ENCODE results near the gene OR11A1. TPM values are rescaled to one million over a fixed set of nuclear protein-coding genes. Genes with fewer than 3 reads are reported as not detected.

The OR11A1 gene
- total RNA-seq, 2 donors from 2014 or later, result 0.23 TPM; not detected in 1

DNA sequence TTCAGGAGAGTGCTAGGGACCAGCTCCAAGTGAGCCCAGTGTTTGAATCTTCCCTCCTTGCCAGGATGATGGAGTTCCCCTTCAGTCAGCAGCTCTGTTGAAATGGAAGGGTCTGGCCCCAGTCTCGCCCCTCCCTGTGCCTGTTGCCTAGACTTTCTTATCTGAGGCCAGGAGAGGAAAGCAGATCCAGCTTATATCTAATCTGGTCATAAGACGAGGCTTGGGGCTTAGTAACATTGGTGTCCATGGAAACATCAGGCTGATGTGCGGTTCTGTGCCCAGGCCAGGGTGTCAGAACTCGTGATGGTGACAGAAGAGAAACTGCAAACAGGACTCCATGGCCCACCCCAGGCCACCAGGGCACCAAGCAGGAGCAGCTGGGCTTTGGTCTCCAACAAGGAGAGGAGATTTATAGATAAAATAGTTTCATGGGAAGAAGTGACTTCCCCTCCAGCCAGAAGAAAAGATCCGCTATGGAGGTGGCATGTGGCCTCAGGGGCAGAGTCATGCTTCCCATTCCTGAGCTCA, 21.1 kb upstream of the OR11A1 start:
- Histone ChIP-seq H3K4me1 (replicated peaks) (no peaks in the 10 kb centered on the region), H3K4me3 (no peak overlapping the region), H3K27me3 (replicated peaks; ENCODE audit: insufficient read depth) (no peaks in the 10 kb centered on the region), H3K27ac (no peak overlapping the region), H3K9me3 (no peaks in the 10 kb centered on the region), H3K36me3 (no peaks in the 10 kb centered on the region)
- WGBS, result 67% methylated on average over 5 of the region's 5 CpGs
- intact Hi-C loops (cut with DNase I), result no loop called here
- DNase-seq (ENCODE audit: low spot score), result no peak
- TF ChIP-seq POLR2A (IDR thresholded peaks at IDR 0.05) (no peak), POLR2AphosphoS5 (IDR thresholded peaks at IDR 0.05) (no peak)
- TF ChIP-seq, protein P1, sequence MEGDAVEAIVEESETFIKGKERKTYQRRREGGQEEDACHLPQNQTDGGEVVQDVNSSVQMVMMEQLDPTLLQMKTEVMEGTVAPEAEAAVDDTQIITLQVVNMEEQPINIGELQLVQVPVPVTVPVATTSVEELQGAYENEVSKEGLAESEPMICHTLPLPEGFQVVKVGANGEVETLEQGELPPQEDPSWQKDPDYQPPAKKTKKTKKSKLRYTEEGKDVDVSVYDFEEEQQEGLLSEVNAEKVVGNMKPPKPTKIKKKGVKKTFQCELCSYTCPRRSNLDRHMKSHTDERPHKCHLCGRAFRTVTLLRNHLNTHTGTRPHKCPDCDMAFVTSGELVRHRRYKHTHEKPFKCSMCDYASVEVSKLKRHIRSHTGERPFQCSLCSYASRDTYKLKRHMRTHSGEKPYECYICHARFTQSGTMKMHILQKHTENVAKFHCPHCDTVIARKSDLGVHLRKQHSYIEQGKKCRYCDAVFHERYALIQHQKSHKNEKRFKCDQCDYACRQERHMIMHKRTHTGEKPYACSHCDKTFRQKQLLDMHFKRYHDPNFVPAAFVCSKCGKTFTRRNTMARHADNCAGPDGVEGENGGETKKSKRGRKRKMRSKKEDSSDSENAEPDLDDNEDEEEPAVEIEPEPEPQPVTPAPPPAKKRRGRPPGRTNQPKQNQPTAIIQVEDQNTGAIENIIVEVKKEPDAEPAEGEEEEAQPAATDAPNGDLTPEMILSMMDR (IDR thresholded peaks at IDR 0.05), result no peak

DNA sequence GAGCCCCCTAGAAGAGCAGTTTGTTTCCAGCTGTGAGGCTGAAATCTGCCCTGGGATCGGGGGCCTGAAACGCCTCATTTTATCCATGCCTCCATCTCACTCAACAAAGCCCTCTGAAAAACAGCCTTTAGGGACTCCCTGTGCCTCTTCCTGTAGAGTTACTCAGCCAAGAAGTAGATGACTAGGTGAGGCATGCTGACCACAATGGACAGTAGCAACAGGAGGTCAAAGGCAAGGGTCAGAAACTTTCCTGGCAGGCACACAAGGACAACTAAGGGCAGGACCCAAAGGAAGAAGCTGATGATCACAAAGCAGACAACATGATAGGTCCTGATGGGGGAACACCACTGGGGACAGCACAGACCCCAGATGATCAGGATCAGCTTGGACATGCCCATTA, 18.1 kb upstream of the OR11A1 start:
- TF ChIP-seq, protein P1 (IDR thresholded peaks at IDR 0.05), result no peak
- TF ChIP-seq POLR2A (IDR thresholded peaks at IDR 0.05) (no peak), POLR2AphosphoS5 (IDR thresholded peaks at IDR 0.05) (no peak)
- no peak for DNase-seq (ENCODE audit: low spot score)
- Histone ChIP-seq H3K4me3 (no peak overlapping the region), H3K4me1 (replicated peaks) (no peaks in the 10 kb centered on the region), H3K27me3 (replicated peaks; ENCODE audit: insufficient read depth) (no peaks in the 10 kb centered on the region), H3K9me3 (no peaks in the 10 kb centered on the region), H3K36me3 (no peaks in the 10 kb centered on the region), H3K27ac (no peak overlapping the region)
- 81% methylated on average over 2 of the region's 2 CpGs for WGBS
- intact Hi-C loops (cut with DNase I), result no loop called here

DNA sequence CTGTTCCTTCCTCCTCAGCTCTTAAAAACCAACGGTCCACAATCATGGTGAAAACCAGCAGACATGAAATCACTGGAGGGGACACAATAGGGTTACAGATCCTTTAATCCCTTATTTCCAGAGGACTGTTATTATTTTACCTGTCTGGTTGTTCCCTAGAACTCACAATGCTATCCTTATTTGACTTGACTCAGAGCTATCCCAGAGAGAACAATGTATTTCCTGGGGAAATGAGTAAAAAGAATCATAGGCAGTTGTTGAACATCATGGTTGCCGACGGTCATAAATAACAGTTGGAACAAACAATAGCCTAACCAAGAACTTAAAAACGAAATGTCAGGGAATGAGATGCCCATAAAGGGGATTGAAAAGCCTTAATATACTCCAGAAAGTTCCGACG, 9.4 kb upstream of the OR11A1 start:
- Histone ChIP-seq H3K27me3 (replicated peaks; ENCODE audit: insufficient read depth) (no peaks in the 10 kb centered on the region), H3K4me1 (replicated peaks) (no peaks in the 10 kb centered on the region), H3K27ac (no peak overlapping the region), H3K9me3 (no peaks in the 10 kb centered on the region), H3K4me3 (no peak overlapping the region), H3K36me3 (no peaks in the 10 kb centered on the region)
- DNase-seq (ENCODE audit: low spot score), result no peak
- intact Hi-C loops (cut with DNase I), result no loop called here
- WGBS, result 47% methylated on average over 6 of the region's 6 CpGs
- TF ChIP-seq, protein P1 (IDR thresholded peaks at IDR 0.05), result no peak
- no peak for TF ChIP-seq POLR2AphosphoS5 (IDR thresholded peaks at IDR 0.05)
- no peak for TF ChIP-seq POLR2A (IDR thresholded peaks at IDR 0.05)

DNA sequence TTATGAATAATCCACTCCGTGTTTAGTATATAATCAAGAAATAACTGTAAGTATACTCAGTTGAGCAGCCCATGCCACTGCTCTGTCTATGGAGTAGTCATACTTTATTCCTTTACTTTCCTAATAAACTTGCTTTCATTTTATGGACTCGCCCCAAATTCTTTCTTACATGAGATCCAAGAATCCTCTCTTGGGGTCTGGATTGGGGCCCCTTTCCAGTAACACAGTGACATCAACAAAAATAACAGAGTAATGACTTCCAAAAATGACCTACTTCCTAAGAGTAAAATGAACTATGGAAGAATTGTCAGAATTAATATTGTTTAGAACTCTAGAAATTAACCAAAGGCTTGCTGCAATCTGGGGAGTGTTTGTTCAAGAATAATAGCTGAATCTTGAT, 8.9 kb upstream of the OR11A1 start:
- no peak overlapping the region for H3K4me3 ChIP-seq
- no peaks in the 10 kb centered on the region for H3K36me3 ChIP-seq
- no peak overlapping the region for H3K27ac ChIP-seq
- no peak for DNase-seq (ENCODE audit: low spot score)
- no peaks in the 10 kb centered on the region for H3K9me3 ChIP-seq
- intact Hi-C loops (cut with DNase I), result no loop called here
- no peaks in the 10 kb centered on the region for H3K4me1 ChIP-seq (replicated peaks)
- no peak for TF ChIP-seq POLR2A (IDR thresholded peaks at IDR 0.05)
- TF ChIP-seq, protein P1 (IDR thresholded peaks at IDR 0.05), result no peak
- no peak for TF ChIP-seq POLR2AphosphoS5 (IDR thresholded peaks at IDR 0.05)
- WGBS, result 90% methylated on average over 2 of the region's 2 CpGs
- H3K27me3 ChIP-seq (replicated peaks; ENCODE audit: insufficient read depth), result no peaks in the 10 kb centered on the region

DNA sequence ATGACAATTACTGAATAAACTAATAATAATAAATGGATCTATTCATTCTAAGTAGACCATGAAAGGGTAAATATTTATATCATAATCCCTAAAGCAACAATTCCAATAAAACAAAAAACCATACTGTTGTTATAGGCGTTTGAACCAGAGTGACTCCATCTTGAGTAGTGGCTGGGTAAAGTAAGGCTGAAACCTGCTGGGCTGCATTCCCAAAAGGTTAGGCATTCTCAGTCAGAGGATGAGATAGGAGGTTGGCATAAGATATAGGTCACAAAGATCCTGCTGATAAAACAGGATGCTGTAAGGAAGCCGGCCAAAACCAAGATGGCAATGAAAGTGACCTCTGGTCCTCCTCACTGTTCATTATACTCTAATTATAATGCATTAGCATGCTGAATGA, 8.4 kb upstream of the OR11A1 start:
- intact Hi-C loops (cut with DNase I), result no loop called here
- Histone ChIP-seq H3K4me1 (replicated peaks) (no peaks in the 10 kb centered on the region), H3K27ac (no peak overlapping the region), H3K27me3 (replicated peaks; ENCODE audit: insufficient read depth) (no peaks in the 10 kb centered on the region), H3K9me3 (no peaks in the 10 kb centered on the region), H3K4me3 (no peak overlapping the region), H3K36me3 (no peaks in the 10 kb centered on the region)
- 43% methylated on average over 2 of the region's 2 CpGs for WGBS
- no peak for DNase-seq (ENCODE audit: low spot score)
- TF ChIP-seq, protein P1 (IDR thresholded peaks at IDR 0.05), result no peak
- no peak for TF ChIP-seq POLR2AphosphoS5 (IDR thresholded peaks at IDR 0.05)
- TF ChIP-seq POLR2A (IDR thresholded peaks at IDR 0.05), result no peak
